AG10803 (cell line): ENCODE data around the gene PHLDB1.

Experiments
- DNase-seq: peaks from one replicate; pipeline ENCODE4 v3.0.0; 2010; ENCODE audit warnings: low read depth
- H3K4me3 ChIP-seq: 2 replicates; pipeline ENCODE4 v1.5.1; 2011; ENCODE audit warnings: mild to moderate bottlenecking, low read length, control low read depth
- TF ChIP-seq, protein P1 (sequence below): conservative IDR thresholded peaks from 2 replicates; pipeline ENCODE4 v1.5.1; 2011; ENCODE audit warnings: mild to moderate bottlenecking, low read length, control low read depth, inconsistent platforms

PHLDB1 gene

DNA sequence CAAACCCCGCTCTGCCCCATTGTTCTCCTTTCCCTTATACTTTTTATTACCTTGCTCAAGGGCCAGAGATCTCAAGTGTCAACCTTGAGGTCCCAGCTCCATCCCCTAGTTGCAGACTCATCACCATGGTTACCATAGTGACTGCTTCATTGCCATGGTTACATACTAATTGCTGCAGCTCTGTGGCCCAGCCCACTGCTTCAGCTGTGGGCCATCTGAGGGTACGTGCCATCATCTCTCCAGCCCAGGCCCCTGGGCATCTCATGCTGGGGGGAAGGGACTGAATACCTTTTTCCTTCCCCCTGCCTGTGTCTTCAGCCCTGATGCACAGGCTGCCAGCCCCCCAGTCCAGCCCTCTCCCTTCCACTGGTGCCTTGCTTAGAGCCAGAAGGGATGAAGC, 49.8 kb downstream of the PHLDB1 start:
- TF ChIP-seq, protein P1, sequence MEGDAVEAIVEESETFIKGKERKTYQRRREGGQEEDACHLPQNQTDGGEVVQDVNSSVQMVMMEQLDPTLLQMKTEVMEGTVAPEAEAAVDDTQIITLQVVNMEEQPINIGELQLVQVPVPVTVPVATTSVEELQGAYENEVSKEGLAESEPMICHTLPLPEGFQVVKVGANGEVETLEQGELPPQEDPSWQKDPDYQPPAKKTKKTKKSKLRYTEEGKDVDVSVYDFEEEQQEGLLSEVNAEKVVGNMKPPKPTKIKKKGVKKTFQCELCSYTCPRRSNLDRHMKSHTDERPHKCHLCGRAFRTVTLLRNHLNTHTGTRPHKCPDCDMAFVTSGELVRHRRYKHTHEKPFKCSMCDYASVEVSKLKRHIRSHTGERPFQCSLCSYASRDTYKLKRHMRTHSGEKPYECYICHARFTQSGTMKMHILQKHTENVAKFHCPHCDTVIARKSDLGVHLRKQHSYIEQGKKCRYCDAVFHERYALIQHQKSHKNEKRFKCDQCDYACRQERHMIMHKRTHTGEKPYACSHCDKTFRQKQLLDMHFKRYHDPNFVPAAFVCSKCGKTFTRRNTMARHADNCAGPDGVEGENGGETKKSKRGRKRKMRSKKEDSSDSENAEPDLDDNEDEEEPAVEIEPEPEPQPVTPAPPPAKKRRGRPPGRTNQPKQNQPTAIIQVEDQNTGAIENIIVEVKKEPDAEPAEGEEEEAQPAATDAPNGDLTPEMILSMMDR, result no peak
- no peak overlapping the region for H3K4me3 ChIP-seq
- DNase-seq, result no peak

DNA sequence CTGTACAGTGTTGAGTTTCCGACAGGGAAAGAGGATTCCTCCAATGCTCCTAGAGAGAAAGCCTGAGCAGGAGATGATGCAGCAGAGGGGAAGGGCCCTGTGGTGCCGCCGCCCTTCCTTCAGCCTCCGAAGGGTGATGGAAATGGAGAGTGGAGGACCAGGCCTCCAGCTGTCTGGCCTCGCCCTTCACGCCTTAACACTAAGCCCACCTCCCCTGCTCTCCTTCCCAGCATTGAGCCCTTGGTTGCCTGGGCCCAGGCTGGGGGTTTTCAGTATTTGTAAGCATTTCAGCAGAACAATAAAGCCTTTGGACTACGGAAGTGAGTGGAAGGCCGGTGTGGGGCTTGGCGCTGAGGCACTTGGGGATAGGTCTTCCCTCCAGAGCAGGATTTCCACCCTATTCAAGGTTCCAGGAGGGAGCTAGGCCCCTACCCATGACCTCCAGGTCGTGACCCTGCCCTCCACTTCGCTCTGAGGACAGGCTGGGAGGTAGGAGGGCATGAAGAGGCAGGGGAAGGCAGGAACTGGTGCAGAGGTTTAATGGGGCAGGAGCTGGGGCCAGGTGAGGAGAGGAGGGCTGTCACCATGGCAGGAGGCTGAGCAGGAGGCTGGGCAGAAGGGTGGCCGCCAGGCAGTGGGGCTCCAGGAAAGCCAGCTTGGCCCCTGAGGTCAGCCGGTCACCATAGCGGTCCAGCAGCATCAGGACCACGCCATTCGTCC, 50.5 kb downstream of the PHLDB1 start:
- H3K4me3 ChIP-seq, result no peak overlapping the region
- DNase-seq, result no peak
- TF ChIP-seq, protein P1, result no peak

DNA sequence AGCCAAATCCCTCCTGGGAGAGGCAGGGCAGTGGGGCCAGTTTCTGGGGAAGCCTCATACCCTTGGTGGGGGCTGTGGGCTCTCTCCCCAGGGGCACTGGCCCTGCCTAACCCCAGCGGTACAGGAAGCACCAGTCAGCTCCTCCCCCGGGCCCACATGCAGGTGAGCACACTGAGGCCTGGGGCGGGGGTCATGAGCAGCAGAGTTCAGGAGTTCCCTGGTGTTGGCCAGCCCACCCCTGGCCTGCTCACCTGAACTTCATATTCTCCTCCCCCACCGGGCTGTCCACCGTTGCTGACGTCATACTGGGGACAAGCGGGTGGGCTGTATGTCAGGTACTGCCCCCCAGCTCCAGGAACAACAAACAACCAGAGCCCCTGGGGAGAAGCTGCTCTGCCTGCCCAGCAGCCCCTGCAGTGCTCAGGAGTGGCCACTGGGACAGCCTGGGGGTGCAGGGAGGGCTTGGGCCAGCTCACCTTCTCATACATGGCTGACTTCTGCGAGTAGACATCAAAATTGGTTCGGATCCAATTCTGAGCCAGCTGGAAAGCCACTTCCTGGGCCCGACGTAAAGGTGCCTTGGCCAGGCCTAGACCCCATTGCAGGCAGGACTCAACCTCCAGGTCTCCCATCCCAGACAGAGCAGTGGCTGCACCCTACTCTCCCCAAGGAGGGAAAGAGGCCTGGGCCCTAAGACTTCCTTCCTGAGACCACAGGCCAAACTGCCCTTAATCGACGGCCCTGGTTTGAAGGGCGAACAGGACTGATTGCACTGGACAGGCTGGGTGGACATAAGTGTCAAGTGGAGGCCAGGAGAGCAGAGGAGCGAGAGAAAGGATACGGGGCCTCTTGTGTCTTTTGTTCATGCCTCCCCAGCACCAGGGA, 51.3 kb downstream of the PHLDB1 start:
- H3K4me3 ChIP-seq, result no peak overlapping the region
- TF ChIP-seq, protein P1, result peak; percentile 23
- DNase-seq, result no peak

DNA sequence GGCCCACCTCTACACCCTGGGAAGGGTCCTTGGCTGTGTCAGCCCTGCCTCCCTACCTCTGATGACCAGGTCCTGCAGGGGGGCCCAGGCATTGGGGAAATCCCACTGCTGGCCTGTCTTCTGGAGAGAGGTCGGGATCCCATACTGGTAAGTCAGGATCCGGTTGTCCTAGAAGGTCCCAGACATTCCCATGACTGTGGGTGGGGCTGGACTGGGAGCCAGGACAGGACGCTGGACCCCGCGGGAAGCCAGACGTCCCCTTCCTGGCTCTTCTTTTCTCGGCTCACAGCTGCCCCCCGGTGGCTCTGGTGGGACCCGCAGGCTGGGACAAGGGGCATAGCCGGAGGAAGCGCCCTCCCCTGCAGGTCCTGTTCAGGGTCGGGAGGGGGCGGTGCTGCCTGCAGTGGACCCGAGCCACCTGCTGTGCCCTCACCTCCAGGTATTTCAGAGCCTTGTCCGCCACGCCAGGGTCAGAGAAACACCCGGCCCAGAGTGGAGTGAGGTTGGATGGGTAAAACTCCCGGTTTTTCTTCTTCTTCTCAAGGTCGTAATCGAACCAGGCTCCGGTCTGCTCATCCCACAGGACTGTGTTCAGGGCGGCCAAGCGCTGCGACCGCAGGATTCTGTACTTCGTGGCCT, 52.0 kb downstream of the PHLDB1 start:
- H3K4me3 ChIP-seq, result no peak overlapping the region
- peak; percentile 68 for DNase-seq
- TF ChIP-seq, protein P1, result peak; percentile 85

DNA sequence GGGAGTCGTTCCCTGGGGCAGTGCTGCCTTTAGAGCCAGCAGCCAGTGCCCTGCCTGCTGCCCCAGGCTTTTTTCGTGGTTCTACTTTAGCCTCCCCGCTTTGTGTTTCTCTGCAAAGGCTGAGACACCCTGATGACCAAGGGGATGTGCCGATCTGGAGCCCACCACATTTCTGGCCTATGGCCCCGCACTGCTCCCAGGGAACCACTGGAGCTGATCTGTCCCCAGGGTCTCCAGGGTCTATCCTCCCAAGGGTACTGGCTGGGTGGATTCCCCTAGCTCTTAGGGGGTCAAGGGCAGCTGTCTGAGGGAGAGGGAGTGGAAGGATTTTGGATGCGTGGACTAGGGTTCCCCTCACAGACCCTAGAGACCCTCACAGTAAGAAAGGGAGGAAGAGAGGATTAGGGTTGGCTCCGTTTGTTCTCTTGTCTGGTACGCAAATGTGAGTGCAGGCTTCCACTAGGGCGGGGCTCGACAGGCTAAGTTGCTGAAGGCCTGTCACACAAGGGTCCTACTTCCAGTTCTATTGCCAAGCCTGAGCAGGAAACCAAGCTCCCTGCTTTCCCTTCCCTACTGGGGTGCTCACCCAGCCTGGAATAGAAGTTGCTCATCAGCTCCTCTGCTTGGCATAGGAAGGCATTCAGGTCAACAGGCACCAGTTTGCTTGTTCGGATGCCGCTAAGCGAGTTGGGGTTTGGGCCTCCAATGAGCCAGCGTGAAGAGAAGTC, 52.7 kb downstream of the PHLDB1 start:
- TF ChIP-seq, protein P1, result no peak
- no peak overlapping the region for H3K4me3 ChIP-seq
- no peak for DNase-seq

DNA sequence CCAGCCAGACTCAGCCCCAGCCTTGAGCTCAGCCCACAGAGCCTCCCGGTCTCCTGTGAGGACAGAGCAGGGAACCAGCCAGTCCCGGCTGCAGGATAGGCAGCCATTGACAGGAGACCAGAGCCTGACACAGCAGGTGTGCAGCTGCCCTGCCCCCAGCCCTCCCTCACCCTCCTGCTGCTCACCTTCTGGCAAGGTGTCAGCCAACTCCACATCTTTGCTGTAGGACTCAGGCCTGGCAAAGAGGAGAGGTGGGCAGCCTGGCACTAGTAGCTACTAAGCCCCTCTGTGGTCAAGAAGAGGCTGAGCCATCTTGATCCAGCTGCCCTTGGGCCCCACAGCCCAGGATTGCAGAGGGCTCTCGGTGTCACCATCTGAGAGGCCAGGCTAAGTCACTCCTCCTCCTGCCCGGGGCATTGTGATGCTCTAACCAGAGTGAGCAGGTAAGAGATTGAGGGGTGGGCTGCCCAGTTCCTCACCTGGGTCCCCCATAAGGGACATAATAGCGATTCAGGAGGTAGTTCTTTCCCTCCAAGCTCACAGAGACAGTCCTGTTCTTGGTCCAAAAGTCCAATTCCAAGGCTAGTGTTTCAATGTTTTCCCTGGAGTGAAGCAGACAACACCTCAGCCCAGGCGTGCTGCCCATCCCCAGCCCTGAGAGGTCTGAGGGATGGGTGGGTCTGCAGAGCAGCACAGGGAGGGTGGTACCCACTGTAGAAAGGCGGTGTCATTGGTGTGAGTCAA, 53.4 kb downstream of the PHLDB1 start:
- H3K4me3 ChIP-seq, result no peak overlapping the region
- TF ChIP-seq, protein P1, result no peak
- DNase-seq, result no peak
